HepG2 (cell line): ENCODE data around the gene RPS27A. TPM values are rescaled to one million over a fixed set of nuclear protein-coding genes. Genes with fewer than 3 reads are reported as not detected.
"Not testable (repeated sequence)": the region's sequence is repeated elsewhere in the genome, so short reads cannot be mapped to it uniquely, and the experiment has no call there.

Experiments
- ATAC-seq: fragments of 200-7000 bp; cut with Tn5 transposase; 3 replicates; pipeline ENCODE4 v1.9.1; 2020; ENCODE audit warnings: mild to moderate bottlenecking, moderate library complexity
- BruUV-seq: library from RNA; stranded (reverse); fragments of 400-500 nt; replicated peaks from 2 replicates; lab custom pipeline; 2021; lab: Mats Ljungman, UMichigan
- CTCF ChIA-PET: fragments of 300-600 bp; formaldehyde crosslinking; extraction: SDS; loops from one replicate; lab custom pipeline; 2021; ENCODE audit warnings: low total read pairs, inconsistent platforms, low intra/inter-chr PET ratio; lab: Yijun Ruan, JAX
- POLR2A ChIA-PET: fragments of 350-600 bp; sonication (Branson Sonifier 250); formaldehyde crosslinking; loops from one replicate; lab custom pipeline; 2020; ENCODE audit warnings: antibody characterized with exemption, inconsistent platforms; lab: Yijun Ruan, JAX
- DNase-seq: peaks from one replicate; pipeline ENCODE4 v3.0.0-alpha.2; 2015; ENCODE audit warnings: low spot score
- FAIRE-seq: peaks from 3 replicates; lab custom pipeline; 2011; peaks lifted over from hg19 to GRCh38; lab: Jason Lieb, UNC
- H2AFZ ChIP-seq: one replicate; pipeline ENCODE4 v1.6.1; 2011; ENCODE audit warnings: low read length, inconsistent platforms
- H3K27ac ChIP-seq: fragments of 300-600 bp; 3 replicates; pipeline ENCODE4 v1.8.0; 2011; ENCODE audit warnings: mixed run types, mild to moderate bottlenecking, mixed read lengths, low read length, inconsistent platforms; ENCODE audit not compliant: insufficient read depth; ENCODE audit errors: extremely low read length
- H3K27me3 ChIP-seq, 2 experiments: fragments of 200-600 bp in 1 of 2; 2 replicates in 1 of 2; 3 replicates in 1 of 2; pipeline versions ENCODE4 v1.6.0 to v1.8.0; 2011; ENCODE audit warnings: low read length in 2 of 2, mild to moderate bottlenecking in 2 of 2, moderate library complexity in 2 of 2, inconsistent platforms in 1 of 2; ENCODE audit not compliant: insufficient read depth in 2 of 2, control insufficient read depth in 1 of 2
- H3K36me3 ChIP-seq, 2 experiments: fragments of 200-600 bp in 1 of 2; replicated peaks in 1 of 2; 2 replicates in 1 of 2; 3 replicates in 1 of 2; pipeline versions ENCODE4 v1.5.1 to v1.8.0; 2011; ENCODE audit warnings: low read length in 2 of 2, inconsistent platforms in 1 of 2; ENCODE audit not compliant: insufficient read depth in 2 of 2, control insufficient read depth in 1 of 2
- H3K4me1 ChIP-seq: 2 replicates; pipeline ENCODE4 v1.5.1; 2012; ENCODE audit warnings: low read length, inconsistent platforms; ENCODE audit not compliant: insufficient read depth
- H3K4me2 ChIP-seq: 2 replicates; pipeline ENCODE4 v1.6.0; 2011; ENCODE audit warnings: low read depth, low read length, inconsistent platforms
- H3K4me3 ChIP-seq, 3 experiments: fragments of 200-600 bp in 1 of 3; sonication (generic), shearing (Covaris generic) in 1 of 3; replicated peaks in 1 of 3; 2 replicates each; pipeline ENCODE4 v1.5.1; 2011 to 2016; ENCODE audit warnings: low read length in 3 of 3, inconsistent platforms in 2 of 3, low read depth in 2 of 3, mild to moderate bottlenecking in 2 of 3, control low read depth in 1 of 3, mixed read lengths in 1 of 3; ENCODE audit not compliant: insufficient read depth in 1 of 3
- H3K79me2 ChIP-seq: one replicate; pipeline ENCODE4 v1.6.1; 2011; ENCODE audit warnings: low read length, inconsistent platforms; ENCODE audit not compliant: insufficient read depth
- H3K9ac ChIP-seq: 2 replicates; pipeline ENCODE4 v1.6.0; 2011; ENCODE audit warnings: mild to moderate bottlenecking, low read depth, low read length, inconsistent platforms; ENCODE audit not compliant: insufficient read depth
- H3K9me3 ChIP-seq: 2 replicates; pipeline ENCODE4 v1.5.1; 2012; ENCODE audit warnings: mild to moderate bottlenecking, low read length
- H4K20me1 ChIP-seq: 2 replicates; pipeline ENCODE4 v1.6.0; 2011; ENCODE audit warnings: inconsistent platforms, mild to moderate bottlenecking, low read length, moderate library complexity; ENCODE audit not compliant: insufficient read depth
- ARNT2 ChIP-seq: sonication (generic); formaldehyde crosslinking; IDR thresholded peaks from 2 replicates; pipeline ENCODE4 v1.8.0; 2022; ENCODE audit warnings: mild to moderate bottlenecking, low read depth, missing genetic modification reagents, moderate library complexity
- ZNF597 ChIP-seq: sonication (generic); formaldehyde crosslinking; IDR thresholded peaks from 2 replicates; pipeline ENCODE4 v1.5.0; 2020; ENCODE audit warnings: missing genetic modification reagents
- WGBS: methylation state at CpG from one replicate; pipeline ENCODE4 v1.1.6; 2017; ENCODE audit warnings: low lambda C conversion rate; 5-methylcytosine and 5-hydroxymethylcytosine counted together
- in situ Hi-C: cut with HindIII; loops from 2 replicates; pipeline ENCODE4 v1.10.0; 2017; ENCODE audit warnings: low pct_unique_long_range_greater_than_20kb; ENCODE audit not compliant: extremely low pct_ligation_motif_present
- intact Hi-C: fragments of 100-400 bp; cut with micrococcal nuclease; formaldehyde crosslinking; loops from one replicate; pipeline ENCODE4 v1.10.0; 2022; ENCODE audit not compliant: unreplicated experiment
- polyA plus RNA-seq, 8 experiments: library from polyadenylated mRNA; depleted of rRNA in 3 of 8; stranded (reverse) in 7 of 8; unstranded in 1 of 8; fragments of >200 nt; fragmentation: Illumina TruSeq in 4 of 8; extraction: Trizol in 4 of 8; gene quantifications; 2 replicates each; pipeline versions ENCODE4 v1.2.1 to v1.2.3, GENCODE V29; 2011 to 2016; ENCODE audit warnings: low read depth in 4 of 8, missing spikeins in 1 of 8, mixed read lengths in 1 of 8; ENCODE audit not compliant: insufficient read depth in 1 of 8
- total RNA-seq, 5 experiments: library from RNA; depleted of rRNA; stranded (reverse); fragments of >200 nt; fragmentation: Illumina TruSeq; extraction: Trizol; gene quantifications; 2 replicates each; pipeline ENCODE4 v1.2.3, GENCODE V29; 2016; ENCODE audit warnings: low read depth in 1 of 5
- TF ChIP-seq, protein P1 (sequence below): sonication (generic); formaldehyde crosslinking; IDR thresholded peaks from 2 replicates; pipeline ENCODE4 v1.4.0; 2020; ENCODE audit warnings: missing genetic modification reagents, mild to moderate bottlenecking, borderline replicate concordance
- TF ChIP-seq, protein P2 (sequence below): sonication (generic); formaldehyde crosslinking; IDR thresholded peaks from 2 replicates; pipeline ENCODE4 v1.5.0; 2020; ENCODE audit warnings: missing genetic modification reagents, mild to moderate bottlenecking, borderline replicate concordance
- TF ChIP-seq, protein P3 (sequence below): sonication (generic); formaldehyde crosslinking; IDR thresholded peaks from 2 replicates; pipeline ENCODE4 v1.4.0; 2020; ENCODE audit warnings: mild to moderate bottlenecking, missing genetic modification reagents

Gene RPS27A
- total and polyA plus RNA-seq, 2 of the 13 experiments (the other 11 are each of a cell fraction or from before 2014, with no cell fraction given): 2,779 to 3,269 TPM

DNA sequence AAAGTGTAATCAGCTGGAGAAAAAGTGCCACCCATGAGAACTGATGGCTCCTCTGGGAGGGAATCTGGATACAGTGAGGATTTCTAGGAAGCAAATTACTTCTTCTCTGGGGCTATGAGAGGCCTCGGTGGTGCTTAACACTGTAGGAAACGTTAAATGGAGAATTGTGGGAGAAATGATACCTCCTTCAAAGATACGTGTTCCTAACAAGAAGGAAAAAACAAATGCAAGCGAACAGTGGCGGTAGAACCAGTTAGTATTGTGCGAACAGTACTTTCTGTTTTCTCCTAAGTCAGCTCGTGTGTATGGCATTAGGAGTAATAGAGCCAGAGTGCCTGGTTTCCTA lies 37.1 kb downstream of the RPS27A start:
- peak; percentile 11 for DNase-seq
- ATAC-seq: peak; percentile 34
- Histone ChIP-seq H3K4me3 (peak overlapping the region; percentile 50 to 81 (median 55)), H3K4me1 (peaks cover 16% of the 10 kb centered on the region), H3K27ac (peak overlapping the region; percentile 91), H3K79me2 (peaks cover 6% of the 10 kb centered on the region), H3K27me3 (no peaks in the 10 kb centered on the region; a peak in 1 of 5 replicates), H3K9ac (peak overlapping the region; percentile 95), H2AFZ (peak overlapping the region; percentile 86), H3K36me3 (peaks cover 0 to 11% of the 10 kb centered on the region in 2 experiments; a peak in 2 of 5 replicates), H3K4me2 (peak overlapping the region; percentile 90), H3K9me3 (no peaks in the 10 kb centered on the region), H4K20me1 (no peaks in the 10 kb centered on the region)
- 46% methylated on average over 7 of the region's 7 CpGs for WGBS
- in situ Hi-C loops (loop anchor here (5.0 kb wide), 1 partner anchor 37 kb away; the partner anchor contains the start of genes CLHC1 and RPS27A), intact Hi-C loops (loop anchor here (1.0 to 2.0 kb wide), 3 partner anchors 37 to 219 kb away; partner anchors contain the start of genes CCDC88A, CLHC1, RPS27A and RTN4)
- CTCF ChIA-PET: no interaction called here
- TSS peak; percentile 93 for BruUV-seq
- POLR2A ChIA-PET: interaction anchor here (0.7 to 1.2 kb wide), 4 partner anchors 11 to 37 kb away, joined by 4 to 8 read pairs (median 6); partner anchors contain the start of genes CLHC1 and RPS27A
- TF ChIP-seq, protein P1, sequence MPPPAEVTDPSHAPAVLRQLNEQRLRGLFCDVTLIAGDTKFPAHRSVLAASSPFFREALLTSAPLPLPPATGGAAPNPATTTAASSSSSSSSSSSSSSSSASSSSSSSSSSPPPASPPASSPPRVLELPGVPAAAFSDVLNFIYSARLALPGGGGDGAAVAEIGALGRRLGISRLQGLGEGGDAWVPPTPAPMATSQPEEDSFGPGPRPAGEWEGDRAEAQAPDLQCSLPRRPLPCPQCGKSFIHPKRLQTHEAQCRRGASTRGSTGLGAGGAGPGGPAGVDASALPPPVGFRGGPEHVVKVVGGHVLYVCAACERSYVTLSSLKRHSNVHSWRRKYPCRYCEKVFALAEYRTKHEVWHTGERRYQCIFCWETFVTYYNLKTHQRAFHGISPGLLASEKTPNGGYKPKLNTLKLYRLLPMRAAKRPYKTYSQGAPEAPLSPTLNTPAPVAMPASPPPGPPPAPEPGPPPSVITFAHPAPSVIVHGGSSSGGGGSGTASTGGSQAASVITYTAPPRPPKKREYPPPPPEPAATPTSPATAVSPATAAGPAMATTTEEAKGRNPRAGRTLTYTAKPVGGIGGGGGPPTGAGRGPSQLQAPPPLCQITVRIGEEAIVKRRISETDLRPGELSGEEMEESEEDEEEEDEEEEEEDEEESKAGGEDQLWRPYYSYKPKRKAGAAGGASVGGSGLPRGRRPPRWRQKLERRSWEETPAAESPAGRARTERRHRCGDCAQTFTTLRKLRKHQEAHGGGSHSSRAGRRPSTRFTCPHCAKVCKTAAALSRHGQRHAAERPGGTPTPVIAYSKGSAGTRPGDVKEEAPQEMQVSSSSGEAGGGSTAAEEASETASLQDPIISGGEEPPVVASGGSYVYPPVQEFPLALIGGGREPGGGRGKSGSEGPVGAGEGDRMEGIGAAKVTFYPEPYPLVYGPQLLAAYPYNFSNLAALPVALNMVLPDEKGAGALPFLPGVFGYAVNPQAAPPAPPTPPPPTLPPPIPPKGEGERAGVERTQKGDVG (CRISPR knock-in tag): no peak
- TF ChIP-seq ARNT2 (CRISPR knock-in tag) (no peak), ZNF597 (CRISPR knock-in tag) (no peak)
- TF ChIP-seq, protein P2, sequence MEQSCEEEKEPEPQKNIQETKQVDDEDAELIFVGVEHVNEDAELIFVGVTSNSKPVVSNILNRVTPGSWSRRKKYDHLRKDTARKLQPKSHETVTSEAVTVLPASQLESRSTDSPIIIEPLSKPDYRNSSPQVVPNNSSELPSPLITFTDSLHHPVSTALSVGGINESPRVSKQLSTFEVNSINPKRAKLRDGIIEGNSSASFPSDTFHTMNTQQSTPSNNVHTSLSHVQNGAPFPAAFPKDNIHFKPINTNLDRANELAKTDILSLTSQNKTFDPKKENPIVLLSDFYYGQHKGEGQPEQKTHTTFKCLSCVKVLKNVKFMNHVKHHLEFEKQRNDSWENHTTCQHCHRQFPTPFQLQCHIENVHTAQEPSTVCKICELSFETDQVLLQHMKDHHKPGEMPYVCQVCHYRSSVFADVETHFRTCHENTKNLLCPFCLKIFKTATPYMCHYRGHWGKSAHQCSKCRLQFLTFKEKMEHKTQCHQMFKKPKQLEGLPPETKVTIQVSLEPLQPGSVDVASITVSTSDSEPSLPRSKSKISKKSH: no peak
- TF ChIP-seq, protein P3, sequence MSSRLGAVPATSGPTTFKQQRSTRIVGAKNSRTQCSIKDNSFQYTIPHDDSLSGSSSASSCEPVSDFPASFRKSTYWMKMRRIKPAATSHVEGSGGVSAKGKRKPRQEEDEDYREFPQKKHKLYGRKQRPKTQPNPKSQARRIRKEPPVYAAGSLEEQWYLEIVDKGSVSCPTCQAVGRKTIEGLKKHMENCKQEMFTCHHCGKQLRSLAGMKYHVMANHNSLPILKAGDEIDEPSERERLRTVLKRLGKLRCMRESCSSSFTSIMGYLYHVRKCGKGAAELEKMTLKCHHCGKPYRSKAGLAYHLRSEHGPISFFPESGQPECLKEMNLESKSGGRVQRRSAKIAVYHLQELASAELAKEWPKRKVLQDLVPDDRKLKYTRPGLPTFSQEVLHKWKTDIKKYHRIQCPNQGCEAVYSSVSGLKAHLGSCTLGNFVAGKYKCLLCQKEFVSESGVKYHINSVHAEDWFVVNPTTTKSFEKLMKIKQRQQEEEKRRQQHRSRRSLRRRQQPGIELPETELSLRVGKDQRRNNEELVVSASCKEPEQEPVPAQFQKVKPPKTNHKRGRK (CRISPR knock-in tag): peak; percentile 97
- FAIRE-seq: peak; percentile 59

DNA sequence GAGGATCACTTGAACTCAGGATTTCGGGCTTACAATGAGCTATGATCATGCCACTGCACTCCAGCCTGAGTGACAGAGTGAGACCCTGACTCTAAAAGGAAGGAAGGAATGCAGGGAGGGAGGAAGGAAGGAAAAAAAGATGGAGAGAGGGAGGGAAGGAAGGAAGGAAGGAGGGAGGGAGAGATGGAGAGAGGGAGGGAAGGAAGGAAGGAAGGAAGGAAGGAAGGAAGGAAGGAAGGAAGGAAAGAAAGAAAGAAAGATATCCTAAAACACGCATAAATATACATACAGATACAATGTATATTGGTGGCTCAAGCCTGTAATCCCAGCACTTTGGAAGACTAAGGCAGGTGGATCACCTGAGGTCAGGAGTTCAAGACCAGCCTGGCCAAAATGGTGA lies 41.9 kb downstream of the RPS27A start:
- intact Hi-C loops, H4K20me1 ChIP-seq, in situ Hi-C loops, H3K9me3 ChIP-seq, H3K9ac ChIP-seq, H2AFZ ChIP-seq, H3K4me3 ChIP-seq, H3K27me3 ChIP-seq, BruUV-seq, H3K27ac ChIP-seq, CTCF ChIA-PET, H3K36me3 ChIP-seq, ATAC-seq, DNase-seq, H3K4me2 ChIP-seq, H3K79me2 ChIP-seq, FAIRE-seq: not testable (repeated sequence)
- POLR2A ChIA-PET: interaction anchor here (1.2 kb wide), 1 partner anchor 11 kb away, joined by 5 read pairs; no protein-coding TSS in a partner anchor
- 78% methylated on average over 2 of the region's 2 CpGs for WGBS
- H3K4me1 ChIP-seq: peaks cover 29% of the 10 kb centered on the region
